Stimulated activated CD8-positive, alpha-beta memory T cell treated with anti-CD3 and anti-CD28 coated beads, Interleukin-12 subunit alpha, Interleukin-12 subunit beta, amount 100 ng/mL, for 24 hours (primary cell): ENCODE measurements around the gene ARID1B.
"Not testable (repeated sequence)": the region's sequence is repeated elsewhere in the genome, so short reads cannot be mapped to it uniquely, and the experiment has no call there.

Source experiments
- DNase-seq: peaks from one replicate; pipeline ENCODE4 v3.0.0-alpha.2; 2020; ENCODE audit errors: extremely low read depth

ARID1B gene

DNA sequence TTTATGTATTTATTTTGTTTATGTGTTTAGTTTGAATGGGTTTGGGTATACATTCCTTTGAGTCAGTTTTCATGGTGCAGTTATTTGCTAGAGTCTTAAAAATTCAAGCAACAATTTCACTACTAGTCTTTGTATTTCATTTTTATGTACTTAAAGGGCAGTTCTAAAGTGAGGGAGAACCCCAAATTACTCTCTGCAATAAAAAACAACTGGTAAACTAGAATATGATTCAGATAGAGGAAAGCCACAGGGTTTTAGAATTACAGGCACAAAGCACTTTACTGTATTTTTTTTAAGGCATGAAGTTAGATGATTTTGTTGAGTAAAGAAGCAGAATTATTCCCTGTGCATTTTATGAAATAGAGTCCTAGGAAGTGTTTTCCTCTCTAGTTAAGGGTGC is 183.3 kb downstream of the ARID1B start:
- DNase-seq: no peak

DNA sequence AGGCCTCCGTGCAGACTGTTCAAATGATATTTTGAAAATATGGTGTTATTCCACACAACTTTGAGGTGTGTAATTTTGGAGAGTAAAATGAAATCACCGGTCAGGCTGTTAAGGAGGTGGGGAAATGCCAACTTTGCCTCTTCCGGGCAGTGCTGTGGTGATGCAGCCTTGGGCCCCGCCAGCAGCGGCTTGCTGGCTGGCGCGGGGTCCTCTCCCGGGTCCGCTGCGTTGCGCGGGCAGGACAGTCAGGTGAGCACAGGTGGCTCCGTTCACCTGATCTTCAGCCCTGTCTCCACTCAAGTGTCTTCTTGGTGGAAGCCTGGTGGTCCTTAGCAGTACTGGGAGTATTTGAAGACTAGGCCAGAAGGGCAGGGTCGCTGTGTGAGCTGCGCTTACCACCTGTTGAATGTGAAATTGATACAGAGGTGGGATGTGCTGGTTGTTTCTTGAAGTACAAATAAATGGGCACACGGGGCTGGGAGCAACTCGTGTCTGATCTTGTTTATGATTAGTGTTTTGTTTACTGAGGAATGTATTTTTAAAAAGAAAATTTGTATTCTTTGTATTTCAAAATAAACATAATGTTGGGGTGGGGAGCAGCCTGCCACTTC is 184.2 kb downstream of the ARID1B start:
- no peak for DNase-seq

DNA sequence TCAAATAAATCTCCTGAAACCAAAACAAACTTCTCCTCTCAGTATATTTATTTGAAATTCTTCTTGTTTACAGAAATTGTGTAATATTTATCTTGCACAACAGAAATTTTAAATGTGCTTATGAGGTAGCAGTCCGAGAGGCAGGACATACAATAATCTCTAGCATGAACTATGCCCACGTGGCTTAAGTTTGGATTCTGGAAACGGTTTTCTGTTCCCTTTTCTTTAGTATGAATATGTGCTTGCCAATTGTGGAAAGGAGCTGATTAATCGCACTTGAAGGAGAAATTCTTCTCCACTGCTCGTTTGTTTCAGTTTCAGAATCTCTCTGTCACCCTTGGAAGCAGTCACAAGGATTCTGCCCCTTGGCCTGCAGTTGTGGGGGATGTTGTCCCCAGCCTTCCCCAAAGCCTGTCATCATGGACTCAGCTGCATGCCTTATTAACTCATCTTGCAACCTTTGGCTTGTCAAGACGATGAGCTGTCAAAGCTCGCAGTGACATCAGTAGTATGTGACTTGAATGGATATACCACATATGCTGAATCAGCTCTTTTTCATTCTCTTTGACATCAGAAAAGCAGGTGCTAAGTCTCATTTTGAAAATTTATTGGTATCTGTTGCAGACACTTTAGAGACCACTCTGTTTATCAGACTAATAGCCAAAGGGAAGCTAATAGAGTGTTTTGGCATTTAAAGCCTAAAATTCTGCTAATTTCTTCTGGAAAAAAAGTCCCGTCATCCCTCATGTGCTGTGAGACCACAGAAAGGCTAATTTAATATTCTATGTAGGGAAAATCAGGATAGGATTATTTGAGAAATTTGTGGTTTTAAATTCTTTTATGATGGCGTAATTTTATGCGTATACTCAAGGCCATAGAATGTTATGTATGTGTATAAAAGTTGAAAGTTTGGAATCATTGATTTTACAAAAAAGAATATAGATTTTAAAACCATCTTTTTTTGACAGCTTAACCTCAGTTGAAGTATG is 186.8 kb downstream of the ARID1B start:
- peak; percentile 7 for DNase-seq

DNA sequence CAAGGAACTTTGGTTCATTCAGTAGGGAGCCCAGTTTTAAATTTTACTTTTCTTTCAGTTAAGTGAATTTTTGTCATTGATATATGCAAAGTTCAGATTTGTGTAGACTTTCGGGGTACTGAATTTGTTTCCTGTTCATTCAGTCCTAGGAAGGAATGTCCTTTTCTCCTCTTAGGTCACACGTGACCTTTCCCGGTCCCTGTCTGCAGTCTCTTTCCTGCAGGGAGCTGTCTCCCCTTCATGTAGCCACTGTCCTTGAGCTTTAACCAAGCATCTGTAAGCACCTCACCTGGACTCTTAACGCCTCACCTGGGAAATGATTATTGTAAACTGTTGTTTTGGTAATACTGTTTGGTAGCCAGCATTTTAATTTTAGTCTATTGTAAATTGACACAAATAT is 190.7 kb downstream of the ARID1B start:
- no peak for DNase-seq

DNA sequence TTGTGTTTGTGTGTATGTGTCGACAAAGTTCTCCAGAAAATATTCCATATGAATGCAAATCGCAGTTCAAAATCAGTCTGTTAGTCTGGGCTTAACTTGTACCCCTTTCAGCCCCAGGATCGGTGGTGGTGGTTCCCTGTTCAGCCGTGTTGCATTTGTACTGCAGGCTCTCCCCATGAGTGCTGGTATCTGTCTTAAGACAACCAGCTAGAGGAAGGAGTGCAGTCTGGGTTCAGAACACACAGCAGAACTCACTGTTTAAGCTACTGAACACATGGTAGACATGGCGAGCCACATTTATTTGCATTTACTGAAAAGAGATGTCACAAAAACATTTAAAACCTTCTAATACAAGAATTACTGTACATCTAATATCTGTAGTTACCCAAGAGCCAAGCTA is 192.1 kb downstream of the ARID1B start:
- DNase-seq: no peak

DNA sequence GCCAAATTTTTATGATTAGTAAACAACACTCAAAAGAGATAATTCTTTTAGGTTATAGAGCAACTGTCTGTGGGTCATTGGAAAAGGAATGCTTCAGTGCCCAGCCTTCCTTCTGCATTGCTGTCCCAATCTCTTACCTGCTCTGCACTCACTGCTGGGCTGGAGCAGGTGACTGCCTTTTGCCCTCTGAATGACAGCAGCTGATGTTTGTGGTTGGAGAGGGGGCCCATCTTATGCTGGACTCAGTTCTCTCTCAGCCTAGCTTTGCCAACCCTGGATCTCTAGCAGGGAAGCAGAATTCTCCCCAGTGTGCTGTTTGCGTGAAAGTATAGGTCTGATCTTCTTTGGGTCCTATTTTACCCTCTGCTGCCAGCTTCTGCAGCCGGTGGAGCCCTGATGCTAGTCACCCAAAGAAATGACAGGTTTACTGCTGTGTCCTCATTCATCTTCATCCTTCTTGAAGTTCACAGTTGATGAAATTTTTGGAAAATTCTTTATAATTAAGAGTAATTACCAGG is 193.5 kb downstream of the ARID1B start:
- DNase-seq: no peak

DNA sequence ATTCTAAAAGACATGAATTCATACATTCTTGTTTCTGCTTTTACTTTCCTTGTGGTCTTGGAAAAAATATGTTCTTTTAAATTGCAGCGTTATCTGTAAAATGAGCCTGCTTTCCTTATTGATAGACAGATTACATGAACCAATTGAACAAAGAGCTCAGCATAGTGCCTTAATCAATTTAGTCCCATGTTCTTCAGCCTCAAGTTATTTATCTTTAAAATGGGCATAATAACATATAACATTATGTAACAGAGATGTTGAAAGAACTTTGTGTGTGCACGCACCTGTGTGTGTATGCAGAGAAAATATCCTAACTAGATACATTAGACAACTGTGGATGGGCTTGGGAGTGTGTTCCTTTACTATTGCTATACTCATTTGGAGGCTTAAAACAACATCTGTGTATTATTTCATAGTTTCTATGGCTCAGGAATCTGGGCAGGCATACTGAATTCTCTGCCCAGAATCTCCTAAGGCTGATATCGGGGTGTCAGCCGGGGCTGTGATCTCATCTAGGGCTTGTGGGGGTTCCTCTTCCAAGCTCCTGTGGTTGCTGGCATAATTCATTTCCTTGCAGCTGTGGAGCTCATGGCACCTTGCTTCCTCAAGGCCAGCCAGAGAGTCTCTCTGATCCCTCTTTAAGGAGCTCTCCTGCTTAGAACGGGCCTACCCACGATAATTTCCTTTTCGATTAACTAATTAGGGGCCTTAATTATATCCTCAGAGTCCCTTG is 194.1 kb downstream of the ARID1B start:
- no peak for DNase-seq

DNA sequence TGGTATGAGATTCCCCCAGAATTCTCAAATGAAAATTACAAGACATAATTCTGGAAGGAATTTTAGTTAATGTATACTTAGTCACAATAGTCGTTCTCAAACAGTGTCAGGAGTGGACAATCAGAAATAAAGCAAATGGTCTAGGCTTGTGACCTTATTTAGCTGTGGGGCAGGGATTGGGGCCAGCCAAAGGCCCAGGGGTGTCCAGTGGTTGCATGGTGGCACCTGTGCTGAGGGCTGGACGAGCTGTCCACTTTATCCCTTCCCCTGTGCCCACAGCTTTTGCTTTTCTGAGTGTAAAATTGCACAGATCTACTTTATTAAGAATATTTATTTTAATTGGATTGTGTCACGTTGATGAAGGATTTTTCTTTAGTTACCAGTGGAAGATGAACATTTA is 195.0 kb downstream of the ARID1B start:
- no peak for DNase-seq

DNA sequence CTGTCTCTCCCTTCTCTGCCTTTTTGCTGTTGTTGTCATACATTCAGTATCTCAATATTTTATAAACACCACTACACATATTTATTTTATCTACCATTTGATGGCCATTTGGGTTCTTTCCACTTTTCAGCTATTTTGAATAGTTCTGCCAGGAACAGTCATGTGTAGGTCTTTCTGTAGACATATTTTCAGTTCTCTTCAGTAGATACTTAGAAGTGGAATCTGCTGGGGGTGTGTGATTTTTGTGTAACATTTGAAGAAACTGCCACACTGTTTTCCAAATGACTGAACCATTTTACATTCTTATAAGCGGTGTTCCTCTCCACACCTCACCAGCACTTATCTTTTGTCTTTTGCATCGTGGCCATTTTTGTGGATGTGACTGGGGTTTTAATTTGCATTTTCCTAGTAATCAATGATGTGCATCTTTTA is 197.7 kb downstream of the ARID1B start:
- no peak for DNase-seq

DNA sequence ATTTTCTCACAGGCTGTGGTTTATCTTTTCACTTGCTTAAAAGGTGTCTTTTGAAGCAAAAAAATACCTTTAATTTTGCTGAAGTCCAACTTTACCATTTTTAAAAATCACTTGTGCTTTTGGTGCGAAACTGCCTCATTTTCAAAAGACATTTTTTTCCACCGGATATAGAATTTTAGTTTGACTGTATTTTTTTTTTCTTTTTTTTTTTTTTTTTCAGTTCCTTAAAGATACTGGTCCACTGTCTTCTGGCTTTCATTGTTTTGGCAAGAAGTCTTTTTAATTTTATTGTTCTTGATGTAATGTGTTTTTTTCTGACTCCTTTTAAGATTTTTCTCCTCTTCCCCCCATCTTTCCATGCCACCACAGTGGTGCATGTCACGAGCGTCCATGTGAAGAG is 198.2 kb downstream of the ARID1B start:
- DNase-seq: no peak

DNA sequence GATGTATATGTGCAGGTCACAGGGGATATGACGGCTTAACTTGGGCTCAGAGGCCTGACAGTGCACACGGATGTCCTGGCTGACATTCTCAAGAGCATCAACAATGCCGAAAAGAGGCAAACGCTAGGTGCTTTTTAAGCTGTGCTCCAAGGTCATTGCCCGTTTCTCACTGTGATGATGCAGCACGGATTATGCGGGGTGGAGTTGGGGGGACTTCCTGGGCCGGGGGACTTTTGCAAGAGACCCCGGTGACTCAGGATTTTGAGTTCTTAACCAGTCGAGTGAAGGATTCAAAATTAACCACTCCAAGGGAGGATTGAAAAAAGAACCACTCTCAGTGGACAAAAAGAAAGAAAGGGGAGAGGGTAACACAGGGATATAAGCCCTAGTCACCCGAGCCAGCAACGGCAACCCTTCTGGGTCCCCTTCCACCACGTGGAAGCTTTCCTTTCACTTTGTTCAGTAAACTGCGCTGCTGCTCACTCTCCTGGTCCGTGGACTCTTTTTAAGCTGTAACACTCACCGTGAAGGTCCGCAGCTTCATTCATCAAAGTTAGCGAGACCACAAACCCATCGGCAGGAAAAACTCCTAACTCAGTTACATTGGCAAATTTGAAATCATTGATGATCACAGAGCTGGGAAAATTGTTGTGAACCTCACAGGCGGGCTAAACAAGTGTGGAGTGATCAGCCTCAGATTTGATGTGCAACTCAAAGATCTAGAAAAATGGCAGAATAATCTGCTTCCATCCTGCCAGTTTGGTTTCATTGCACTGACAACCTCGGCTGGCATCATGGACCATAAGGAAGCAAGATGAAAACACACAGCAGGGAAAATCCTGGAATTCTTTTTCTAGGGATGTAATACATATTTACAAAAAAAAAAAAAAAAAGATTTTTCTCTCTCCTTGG is 199.3 kb downstream of the ARID1B start:
- DNase-seq: no peak

DNA sequence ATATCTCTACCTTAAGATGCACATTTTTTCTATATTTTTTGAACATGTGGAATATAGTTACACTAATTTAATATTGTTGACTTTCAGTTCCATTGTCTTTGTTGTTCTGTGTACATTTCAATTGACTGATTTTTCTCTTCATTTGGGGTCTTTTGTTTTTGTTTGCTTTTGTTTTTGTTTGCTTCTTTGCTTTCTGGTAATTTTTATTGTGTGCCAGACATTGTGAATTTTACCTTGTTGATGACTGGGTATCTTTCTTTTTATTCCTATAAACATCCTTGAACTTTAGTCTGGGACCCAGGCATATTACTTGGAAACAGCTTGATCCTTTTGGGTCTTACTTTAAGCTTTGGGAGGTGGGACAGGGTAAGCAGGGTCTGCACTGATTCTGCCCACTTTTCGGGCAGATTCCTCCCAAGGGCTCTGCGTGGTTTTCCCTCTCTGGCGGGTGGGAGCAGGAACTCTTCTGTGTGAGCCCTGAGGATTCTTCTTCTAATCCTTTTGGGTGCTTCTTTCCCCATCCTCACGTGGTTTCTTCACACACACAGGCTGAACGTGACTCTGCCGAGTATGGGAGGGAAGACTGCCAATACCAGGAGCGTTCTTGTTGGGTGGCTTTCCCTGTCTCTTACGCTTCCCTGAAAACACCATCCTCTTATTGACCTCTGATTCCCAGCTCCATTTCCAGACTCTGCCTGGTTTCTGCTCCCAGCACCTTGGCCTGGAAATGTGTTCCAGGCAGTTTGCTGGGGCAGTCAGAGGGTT is 200.5 kb downstream of the ARID1B start:
- DNase-seq: no peak

DNA sequence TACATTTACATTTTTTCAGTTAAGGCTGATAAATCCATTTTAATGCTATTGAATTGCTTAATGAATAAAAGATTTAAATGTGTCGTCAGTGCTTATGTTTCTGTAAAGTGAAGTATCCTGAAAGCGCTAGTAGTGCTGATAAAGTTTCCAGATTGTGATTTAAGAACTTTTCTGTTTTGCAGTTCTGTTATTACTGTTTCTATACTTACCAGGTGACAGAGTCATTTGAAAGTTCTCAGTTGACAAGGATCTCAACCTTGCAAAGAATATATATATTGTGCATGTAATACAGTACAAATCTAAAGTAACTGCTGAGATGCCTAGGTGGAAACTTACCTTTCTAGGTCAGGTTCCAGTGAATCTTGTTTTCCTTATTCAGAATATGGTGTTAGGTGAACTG is 201.8 kb downstream of the ARID1B start:
- no peak for DNase-seq

DNA sequence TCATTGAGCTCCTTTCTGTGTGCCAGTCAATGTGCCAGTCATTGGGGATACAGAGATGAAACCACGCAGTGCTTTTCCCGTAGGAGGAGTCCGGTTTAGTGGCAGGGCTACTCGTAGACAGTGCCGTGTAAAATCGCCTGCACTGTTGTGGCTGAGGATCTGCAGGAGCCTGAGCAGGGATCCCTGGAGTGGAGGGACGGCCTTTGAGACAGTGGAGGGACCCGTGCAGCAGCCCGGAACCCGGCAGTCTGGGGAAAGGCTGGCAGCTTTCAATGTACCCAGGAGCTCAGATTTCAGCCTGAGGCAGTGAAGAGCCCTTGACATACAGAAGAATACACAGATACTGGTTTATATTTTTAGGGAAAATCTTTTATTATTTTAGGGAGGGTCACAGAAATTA is 203.3 kb downstream of the ARID1B start:
- no peak for DNase-seq

DNA sequence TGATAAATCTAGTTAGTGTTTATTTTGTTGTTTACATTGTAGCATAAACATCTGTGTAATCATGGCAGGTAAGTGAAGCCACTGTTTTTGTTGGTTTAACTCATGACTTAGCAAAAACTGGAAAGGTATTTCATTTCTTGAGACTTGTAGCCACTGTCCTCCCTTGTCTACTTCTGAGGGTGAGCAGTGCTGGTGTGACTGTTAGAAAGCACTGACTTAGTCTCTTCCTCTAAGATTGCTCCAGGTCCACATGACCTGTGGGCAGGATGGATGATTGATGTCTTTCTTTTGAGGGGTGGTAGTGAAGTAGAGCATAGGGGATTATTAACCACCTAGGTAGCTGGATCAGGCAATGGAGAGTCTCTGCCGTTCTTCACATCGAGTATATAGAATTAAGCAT is 203.8 kb downstream of the ARID1B start:
- DNase-seq: no peak

DNA sequence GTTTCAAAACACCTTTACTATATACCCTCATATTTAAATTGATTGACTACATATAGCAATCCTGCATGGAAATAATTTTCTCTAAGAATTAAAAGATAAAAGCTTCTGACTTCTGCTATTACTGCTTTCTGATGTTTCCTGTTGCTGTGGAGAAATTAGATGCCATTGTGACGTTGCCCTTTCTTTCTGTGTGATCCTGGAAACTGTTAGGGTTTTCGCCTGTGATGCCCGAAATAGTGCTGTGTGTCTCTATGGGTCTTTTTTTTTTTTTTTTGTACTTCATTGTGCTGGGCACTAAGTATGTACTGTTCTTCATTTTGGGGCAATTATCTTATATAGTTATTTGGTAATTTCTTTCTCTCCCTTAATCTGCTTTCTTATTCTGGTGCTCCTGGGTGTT is 205.0 kb downstream of the ARID1B start:
- DNase-seq: no peak

DNA sequence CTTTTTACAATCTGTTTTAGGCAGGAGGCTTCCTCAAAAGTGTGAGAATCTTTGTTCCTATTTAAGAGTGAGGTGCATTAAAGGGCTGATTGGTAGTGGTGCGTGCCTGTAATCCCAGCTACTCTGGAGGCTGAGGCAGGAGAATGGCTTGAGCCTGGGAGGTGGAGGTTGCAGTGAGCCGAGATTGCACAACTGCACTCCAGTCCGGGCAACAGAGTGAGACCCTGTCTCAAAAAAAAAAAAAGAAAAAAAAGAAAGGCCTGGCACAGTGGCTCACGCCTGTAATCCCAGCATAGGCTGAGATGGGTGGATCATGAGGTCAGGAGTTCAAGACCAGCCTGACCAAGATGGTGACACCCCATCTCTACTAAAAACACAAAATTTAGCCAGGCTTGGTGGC is 205.7 kb downstream of the ARID1B start:
- DNase-seq: not testable (repeated sequence)

DNA sequence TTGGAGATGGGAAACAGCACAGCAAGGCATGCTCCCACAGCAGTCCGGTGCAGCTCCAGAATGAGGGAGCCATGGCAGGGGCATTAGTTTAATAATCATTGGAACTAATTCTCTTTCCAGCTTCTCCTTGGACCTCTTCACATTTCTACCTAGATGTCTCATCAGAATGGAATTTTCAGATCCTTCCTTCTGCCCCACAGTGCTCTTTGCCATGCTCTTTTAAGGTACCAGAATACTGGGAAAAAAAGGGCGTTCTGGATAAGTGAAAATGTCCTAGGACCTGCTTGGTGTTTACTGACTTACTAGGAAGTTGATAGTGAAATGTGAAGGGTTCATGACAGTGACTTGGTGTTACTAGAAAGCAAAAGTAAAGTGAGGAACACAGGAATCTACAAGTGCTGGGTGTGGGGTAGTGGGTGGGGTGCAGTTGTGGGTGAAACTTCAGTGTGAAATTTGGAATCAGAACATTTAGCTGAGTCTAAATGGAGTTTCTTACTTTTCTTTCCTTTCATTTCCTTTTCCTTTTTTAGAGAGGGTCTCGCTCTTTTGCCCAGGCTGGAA is 207.1 kb downstream of the ARID1B start:
- DNase-seq: no peak

DNA sequence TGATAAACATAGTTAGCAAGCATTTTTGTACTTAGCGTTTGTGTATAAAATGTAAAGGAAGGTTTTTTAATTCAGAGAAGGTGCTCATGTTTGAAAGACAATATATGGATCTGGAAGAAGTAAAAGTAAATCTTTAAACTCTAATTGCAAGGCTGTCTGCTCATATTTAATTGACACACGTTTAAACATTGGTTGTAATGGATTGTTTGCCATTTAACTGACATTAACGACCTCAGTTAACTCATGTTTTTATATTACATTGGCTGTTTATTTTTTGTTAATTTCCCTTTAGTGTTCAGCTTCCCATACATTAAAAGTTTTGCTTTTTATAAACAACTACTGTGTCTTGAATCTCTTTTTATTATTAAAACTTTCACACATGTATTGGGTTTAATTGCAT is 208.1 kb downstream of the ARID1B start:
- no peak for DNase-seq
